ENCODE data around the gene PCDHB7.
"Not testable (repeated sequence)": the region's sequence is repeated elsewhere in the genome, so short reads cannot be mapped to it uniquely, and the experiment has no call there.

PCDHB7 gene

DNA sequence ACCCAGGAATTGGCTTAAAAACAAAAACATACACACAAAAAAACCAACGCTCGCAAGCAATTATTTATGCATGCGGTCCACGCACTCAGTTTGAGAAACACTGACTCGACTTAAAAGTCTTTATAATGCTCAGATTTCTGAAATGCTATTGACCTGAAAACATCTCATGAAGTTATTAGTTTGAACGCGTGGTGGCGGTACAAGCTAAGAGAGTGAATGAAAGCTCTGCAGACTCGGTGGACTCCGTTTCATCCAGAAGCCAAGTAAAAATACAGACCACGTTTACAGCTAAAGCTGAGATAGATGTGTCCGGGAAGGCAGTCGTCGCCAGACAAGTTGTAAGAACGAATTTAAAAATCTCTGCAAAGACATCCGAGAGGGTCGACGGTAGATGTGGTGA, 22.6 kb upstream of the PCDHB7 start, which contains the start of gene PCDHB6:
TSS of gene PCDHB6 (plus strand) at position 246 of the 400 bp plus-strand sequence. CDS start 201 bp downstream, outside the sequence.
- Mint-ChIP-seq H3K27me3 (ENCODE audit: low read depth, poor library complexity) (no peaks in the 10 kb centered on the region), H3K4me1 (no peaks in the 10 kb centered on the region), H3K9me3 (peaks cover 74% of the 10 kb centered on the region), H3K36me3 (ENCODE audit: low read depth) (peaks cover 51% of the 10 kb centered on the region), H3K4me3 (no peak within 1 kb of the TSS), H3K27ac (no peak within 1 kb of the TSS)
- DNase-seq = no peak
- no peak for TF ChIP-seq CTCF (IDR thresholded peaks at IDR 0.05)

DNA sequence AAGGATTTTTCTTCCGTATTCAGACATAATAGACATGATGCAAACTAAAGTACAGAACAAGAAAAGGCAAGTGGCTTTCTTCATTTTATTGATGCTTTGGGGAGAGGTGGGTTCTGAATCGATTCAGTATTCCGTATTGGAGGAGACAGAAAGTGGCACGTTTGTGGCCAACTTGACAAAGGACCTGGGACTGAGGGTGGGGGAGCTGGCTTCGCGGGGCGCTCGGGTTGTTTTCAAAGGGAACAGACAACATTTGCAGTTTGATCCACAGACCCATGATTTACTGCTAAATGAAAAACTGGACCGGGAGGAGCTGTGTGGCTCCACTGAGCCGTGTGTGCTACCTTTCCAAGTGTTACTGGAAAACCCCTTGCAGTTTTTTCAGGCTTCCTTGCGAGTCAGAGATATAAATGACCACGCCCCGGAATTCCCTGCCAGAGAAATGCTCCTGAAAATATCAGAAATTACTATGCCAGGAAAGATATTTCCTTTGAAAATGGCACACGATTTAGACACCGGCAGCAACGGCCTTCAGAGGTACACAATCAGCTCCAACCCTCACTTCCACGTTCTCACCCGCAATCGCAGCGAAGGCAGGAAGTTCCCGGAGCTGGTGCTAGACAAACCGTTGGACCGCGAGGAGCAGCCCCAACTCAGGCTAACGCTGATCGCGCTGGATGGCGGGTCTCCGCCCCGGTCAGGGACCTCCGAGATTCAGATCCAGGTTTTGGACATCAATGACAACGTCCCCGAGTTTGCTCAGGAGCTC, 22.0 kb upstream of the PCDHB7 start:
- H3K4me3 Mint-ChIP-seq = no peak overlapping the region
- DNase-seq = no peak
- H3K27me3 Mint-ChIP-seq (ENCODE audit: low read depth, poor library complexity) = no peaks in the 10 kb centered on the region
- H3K9me3 Mint-ChIP-seq = peaks cover 75% of the 10 kb centered on the region
- no peak overlapping the region for H3K27ac Mint-ChIP-seq
- TF ChIP-seq CTCF (IDR thresholded peaks at IDR 0.05) = no peak
- no peaks in the 10 kb centered on the region for H3K4me1 Mint-ChIP-seq
- peaks cover 53% of the 10 kb centered on the region for H3K36me3 Mint-ChIP-seq (ENCODE audit: low read depth)

GRCh38 chr5:141150993-141151325, 21.5 kb upstream of the PCDHB7 start:
- no peak for TF ChIP-seq CTCF (IDR thresholded peaks at IDR 0.05)
- no peak overlapping the region for H3K27ac Mint-ChIP-seq
- peaks cover 59% of the 10 kb centered on the region for H3K36me3 Mint-ChIP-seq (ENCODE audit: low read depth)
- peaks cover 79% of the 10 kb centered on the region for H3K9me3 Mint-ChIP-seq
- H3K4me3 Mint-ChIP-seq = no peak overlapping the region
- no peaks in the 10 kb centered on the region for H3K27me3 Mint-ChIP-seq (ENCODE audit: low read depth, poor library complexity)
- no peaks in the 10 kb centered on the region for H3K4me1 Mint-ChIP-seq
- no peak for DNase-seq

DNA sequence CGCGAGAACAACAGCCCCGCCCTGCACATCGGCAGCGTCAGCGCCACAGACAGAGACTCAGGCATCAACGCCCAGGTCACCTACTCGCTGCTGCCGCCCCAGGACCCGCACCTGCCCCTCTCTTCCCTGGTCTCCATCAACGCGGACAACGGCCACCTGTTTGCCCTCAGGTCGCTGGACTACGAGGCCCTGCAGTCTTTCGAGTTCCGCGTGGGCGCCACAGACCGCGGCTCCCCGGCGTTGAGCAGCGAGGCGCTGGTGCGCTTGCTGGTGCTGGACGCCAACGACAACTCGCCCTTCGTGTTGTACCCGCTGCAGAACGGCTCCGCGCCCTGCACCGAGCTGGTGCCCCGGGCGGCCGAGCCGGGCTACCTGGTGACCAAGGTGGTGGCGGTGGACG, 20.8 kb upstream of the PCDHB7 start:
- H3K4me3 Mint-ChIP-seq; H3K27ac Mint-ChIP-seq; H3K4me1 Mint-ChIP-seq; DNase-seq; H3K27me3 Mint-ChIP-seq (ENCODE audit: low read depth, poor library complexity): not testable (repeated sequence)
- Mint-ChIP-seq H3K36me3 (ENCODE audit: low read depth) (peaks cover 65% of the 10 kb centered on the region), H3K9me3 (peaks cover 80% of the 10 kb centered on the region)

GRCh38 chr5:141152096-141152495, 20.3 kb upstream of the PCDHB7 start:
- Mint-ChIP-seq H3K36me3 (ENCODE audit: low read depth) (peaks cover 70% of the 10 kb centered on the region), H3K9me3 (peaks cover 85% of the 10 kb centered on the region)
- H3K27me3 Mint-ChIP-seq (ENCODE audit: low read depth, poor library complexity); H3K4me3 Mint-ChIP-seq; DNase-seq; H3K27ac Mint-ChIP-seq; H3K4me1 Mint-ChIP-seq: not testable (repeated sequence)

DNA sequence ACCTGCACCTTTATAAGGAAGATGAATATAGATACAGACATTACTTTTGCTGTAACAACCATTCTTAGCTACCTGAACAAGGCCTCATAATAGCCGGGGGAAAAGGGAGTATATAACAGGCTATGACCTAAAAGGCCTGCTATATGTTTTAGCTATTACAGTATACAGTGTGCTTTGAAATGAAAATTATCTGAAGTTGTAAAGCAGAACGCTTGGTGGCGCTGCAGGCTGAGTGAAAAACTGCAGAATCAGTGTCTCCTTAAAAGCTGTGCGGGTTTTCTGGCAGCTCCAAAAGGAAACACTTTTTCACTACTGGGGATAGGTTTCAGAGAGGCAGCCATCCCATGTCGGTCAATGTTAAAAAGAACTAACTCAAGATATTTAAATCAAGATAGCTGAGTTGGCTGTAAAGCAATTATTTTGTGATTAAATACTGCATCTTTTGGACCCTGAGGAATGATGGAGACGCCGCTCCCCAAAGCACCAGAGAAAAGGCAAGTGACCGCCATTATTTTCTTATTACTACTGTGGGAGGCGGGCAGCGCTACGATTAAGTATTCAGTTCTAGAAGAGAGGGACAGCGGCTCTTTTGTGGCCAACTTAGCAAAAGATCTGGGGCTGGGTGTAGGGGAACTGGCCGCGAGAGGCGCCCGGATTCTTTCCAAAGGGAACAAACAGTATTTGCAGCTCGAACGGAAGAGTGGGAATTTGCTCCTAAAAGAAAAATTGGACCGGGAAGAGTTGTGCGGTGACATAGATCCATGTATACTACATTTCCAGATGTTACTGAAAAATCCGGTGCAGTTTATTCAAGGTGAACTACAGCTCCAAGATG, 16.7 kb upstream of the PCDHB7 start:
- H3K27ac Mint-ChIP-seq = no peak overlapping the region
- no peaks in the 10 kb centered on the region for H3K4me1 Mint-ChIP-seq
- TF ChIP-seq CTCF (IDR thresholded peaks at IDR 0.05) = no peak
- H3K4me3 Mint-ChIP-seq = no peak overlapping the region
- peaks cover 4% of the 10 kb centered on the region for H3K27me3 Mint-ChIP-seq (ENCODE audit: low read depth, poor library complexity)
- DNase-seq = no peak
- peaks cover 79% of the 10 kb centered on the region for H3K9me3 Mint-ChIP-seq
- H3K36me3 Mint-ChIP-seq (ENCODE audit: low read depth) = peaks cover 60% of the 10 kb centered on the region

GRCh38 chr5:141157356-141157755, 15.1 kb upstream of the PCDHB7 start:
- DNase-seq; H3K27me3 Mint-ChIP-seq (ENCODE audit: low read depth, poor library complexity); H3K4me3 Mint-ChIP-seq; H3K4me1 Mint-ChIP-seq; H3K27ac Mint-ChIP-seq: not testable (repeated sequence)
- peaks cover 50% of the 10 kb centered on the region for H3K36me3 Mint-ChIP-seq (ENCODE audit: low read depth)
- peaks cover 67% of the 10 kb centered on the region for H3K9me3 Mint-ChIP-seq

- not testable (repeated sequence) for H3K4me3 Mint-ChIP-seq; H3K27me3 Mint-ChIP-seq (ENCODE audit: low read depth, poor library complexity); DNase-seq; H3K27ac Mint-ChIP-seq; H3K4me1 Mint-ChIP-seq
- peaks cover 44% of the 10 kb centered on the region for H3K36me3 Mint-ChIP-seq (ENCODE audit: low read depth)
- peaks cover 65% of the 10 kb centered on the region for H3K9me3 Mint-ChIP-seq
Measured at GRCh38 chr5:141157901-141158300, 14.5 kb upstream of the PCDHB7 start.

DNA sequence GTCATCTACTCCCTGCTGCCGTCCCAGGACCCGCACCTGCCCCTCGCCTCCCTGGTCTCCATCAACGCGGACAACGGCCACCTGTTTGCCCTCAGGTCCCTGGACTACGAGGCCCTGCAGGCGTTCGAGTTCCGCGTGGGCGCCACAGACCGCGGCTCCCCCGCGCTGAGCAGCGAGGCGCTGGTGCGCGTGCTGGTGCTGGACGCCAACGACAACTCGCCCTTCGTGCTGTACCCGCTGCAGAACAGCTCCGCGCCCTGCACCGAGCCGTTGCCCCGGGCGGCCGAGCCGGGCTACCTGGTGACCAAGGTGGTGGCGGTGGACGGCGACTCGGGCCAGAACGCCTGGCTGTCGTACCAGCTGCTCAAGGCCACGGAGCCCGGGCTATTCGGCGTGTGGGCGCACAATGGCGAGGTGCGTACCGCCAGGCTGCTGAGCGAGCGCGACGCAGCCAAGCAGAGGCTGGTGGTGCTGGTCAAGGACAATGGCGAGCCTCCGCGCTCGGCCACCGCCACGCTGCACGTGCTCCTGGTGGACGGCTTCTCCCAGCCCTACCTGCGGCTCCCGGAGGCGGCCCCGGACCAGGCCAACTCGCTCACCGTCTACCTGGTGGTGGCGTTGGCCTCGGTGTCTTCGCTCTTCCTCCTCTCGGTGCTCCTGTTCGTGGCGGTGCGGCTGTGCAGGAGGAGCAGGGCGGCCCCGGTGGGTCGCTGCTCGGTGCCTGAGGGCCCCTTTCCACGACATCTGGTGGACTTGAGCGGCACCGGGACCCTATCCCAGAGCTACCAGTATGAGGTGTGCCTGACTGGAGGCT, 2.1 kb downstream of the PCDHB7 start:
- H3K27ac Mint-ChIP-seq; H3K4me1 Mint-ChIP-seq; DNase-seq; H3K4me3 Mint-ChIP-seq; H3K27me3 Mint-ChIP-seq (ENCODE audit: low read depth, poor library complexity): not testable (repeated sequence)
- peaks cover 38% of the 10 kb centered on the region for H3K9me3 Mint-ChIP-seq
- H3K36me3 Mint-ChIP-seq (ENCODE audit: low read depth) = peaks cover 17% of the 10 kb centered on the region
